HG03108 (cell line): ENCODE data around the gene NKD2.
"Not testable (repeated sequence)": the region's sequence is repeated elsewhere in the genome, so short reads cannot be mapped to it uniquely, and the experiment has no call there.

Experiments used
- ATAC-seq: cut with Tn5 transposase; IDR thresholded peaks from one replicate; pipeline ENCODE4 v1.9.1; 2021; ENCODE audit warnings: moderate library complexity; ENCODE audit not compliant: unreplicated experiment

Gene NKD2

DNA sequence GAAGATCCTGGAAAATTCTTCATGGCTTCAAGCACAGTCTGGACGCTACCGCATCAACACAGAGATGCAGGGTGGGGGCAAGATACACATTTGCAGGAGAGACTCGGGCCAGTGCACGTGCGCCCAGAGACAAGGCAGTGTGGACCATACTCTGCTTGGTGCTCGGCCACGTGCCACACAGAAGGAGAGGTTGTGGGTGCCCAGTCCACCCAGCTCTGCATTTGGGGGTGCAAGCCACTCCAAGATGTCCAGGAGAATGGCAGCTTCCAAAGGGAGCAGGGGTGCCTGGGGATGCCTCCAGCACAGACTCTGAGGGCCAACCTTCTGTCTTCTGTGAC lies 4.3 kb downstream of the NKD2 start:
- no peak for ATAC-seq

DNA sequence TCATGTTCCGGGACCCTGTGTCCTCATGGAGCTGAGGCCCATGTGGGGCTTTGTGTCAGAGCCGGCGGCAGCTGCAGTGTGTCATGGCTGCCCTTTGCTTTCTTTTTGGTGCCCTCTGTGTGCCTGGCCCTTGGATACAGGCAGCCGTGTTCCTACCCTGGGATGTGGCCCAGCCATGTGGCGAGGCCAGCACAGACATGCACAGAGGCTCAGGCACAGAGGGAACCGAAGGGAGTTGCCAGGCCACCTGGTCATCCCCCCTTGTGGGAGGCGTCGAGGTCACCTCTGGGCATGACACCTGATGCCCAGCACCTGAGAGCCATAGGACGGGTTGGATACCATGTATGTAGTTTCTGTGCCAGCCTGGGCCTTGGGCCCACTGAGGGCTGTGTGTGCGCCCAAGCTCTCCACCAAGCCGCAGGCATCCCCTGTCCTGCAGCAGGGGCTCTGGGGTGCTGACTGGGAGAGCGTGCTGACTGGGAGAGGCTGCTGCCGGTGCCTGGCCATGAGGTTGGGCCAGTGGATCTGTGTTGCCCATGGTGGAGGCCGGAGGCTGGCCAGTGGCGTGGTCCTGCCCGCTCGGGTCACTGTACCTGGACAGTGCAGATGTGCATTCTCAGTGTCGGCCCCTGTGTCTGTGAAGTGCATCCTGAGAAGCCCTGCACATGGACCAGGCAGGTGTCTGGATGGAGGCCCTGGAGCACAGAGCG lies 4.8 kb downstream of the NKD2 start:
- ATAC-seq, result no peak

DNA sequence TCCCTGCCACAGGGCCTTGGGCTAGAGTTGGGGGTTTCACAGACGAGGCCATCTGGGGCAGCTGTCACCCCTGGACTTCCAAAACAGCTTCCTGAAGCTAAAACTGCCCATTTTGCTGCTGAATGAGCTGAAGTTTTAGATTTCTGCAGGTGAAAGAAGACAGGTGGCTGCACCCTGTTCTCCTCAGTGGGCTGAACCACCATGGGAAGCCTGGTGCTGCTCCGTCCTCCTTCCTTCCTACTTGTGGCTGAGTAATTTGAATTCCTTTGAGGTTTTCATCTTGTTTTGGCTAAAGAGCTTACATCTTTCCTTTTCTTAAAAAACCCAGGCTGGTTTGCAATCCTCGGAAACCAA lies 5.3 kb downstream of the NKD2 start:
- no peak for ATAC-seq

DNA sequence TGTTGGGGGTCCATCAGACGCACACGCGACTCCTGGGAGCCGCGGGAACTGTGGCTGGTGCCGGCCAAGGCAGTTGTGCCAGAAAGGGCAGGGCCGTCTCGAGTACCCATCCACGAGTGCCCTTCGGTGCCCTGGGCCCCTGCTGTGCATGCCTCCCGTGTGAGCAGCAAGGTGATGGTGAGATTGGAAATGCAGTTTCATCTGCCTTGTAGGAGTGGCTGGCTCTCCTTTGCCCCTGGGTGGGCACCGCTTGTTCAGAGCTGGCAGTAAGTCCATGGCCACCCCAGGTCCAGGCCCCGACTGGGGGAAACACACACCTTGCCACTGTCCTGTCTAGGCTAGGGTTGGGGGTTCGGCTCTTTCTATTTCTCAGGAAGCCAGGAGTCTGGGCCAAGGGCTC lies 5.7 kb downstream of the NKD2 start:
- no peak for ATAC-seq

DNA sequence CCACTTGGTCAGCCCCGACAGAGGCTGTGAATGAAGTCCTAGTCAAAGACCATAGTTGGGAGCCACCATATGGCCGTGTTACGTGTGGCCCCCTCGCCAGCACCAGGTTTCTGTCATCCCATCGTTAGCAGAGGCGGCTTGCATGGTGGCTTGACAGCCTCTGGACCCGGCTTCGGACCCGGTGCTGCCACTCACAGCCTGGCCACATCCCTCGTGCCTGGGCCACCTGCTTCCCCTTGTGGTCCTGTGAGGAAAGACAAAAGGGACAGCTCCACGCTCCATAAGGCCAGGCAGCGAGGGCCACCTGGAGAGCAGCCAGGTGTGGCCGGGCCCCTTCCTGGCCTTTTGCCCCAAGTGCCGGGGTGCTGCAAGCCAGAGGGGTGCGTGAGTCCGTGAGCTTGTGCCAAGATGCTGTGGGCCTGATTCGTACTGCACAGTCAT lies 6.2 kb downstream of the NKD2 start:
- no peak for ATAC-seq

DNA sequence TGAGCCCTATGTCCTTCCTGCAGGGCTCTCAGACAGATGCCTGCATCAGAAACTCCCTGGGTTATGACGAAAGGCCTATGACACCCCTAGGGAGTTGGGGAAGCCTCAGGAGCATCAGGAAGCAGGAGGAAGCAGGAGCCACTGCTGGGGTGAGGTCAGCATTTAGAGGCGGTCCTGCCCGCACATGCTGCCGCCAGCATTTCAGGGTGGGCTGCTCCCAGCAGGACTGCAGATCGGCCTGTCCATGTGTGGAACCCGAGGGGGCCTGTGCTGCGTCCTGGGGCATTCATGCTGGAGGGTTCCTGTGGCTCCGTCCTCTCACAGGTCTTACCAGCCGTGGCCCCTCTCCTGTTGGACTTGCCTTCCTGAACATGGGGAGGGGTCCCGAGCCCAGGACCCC lies 6.9 kb downstream of the NKD2 start:
- no peak for ATAC-seq

DNA sequence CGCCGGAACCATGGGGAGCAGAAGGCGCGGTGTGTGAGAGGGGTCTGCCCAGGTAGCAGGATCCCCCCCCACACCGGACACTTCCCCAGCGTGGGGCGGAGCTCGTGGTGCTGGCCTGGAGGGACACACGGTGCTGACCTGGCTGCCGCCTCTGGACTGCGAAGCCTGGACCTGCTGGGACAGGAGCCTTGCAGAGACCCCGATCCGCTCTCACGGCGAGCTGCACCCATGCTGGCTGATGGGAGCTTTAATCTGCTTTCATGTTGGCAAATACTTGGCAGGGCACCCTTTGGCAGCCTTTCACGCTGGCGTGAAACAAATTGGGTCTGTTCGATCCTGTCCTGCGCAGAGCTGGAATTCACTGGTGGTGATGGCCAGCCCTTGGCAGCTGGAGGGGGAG lies 7.4 kb downstream of the NKD2 start:
- ATAC-seq, result no peak

DNA sequence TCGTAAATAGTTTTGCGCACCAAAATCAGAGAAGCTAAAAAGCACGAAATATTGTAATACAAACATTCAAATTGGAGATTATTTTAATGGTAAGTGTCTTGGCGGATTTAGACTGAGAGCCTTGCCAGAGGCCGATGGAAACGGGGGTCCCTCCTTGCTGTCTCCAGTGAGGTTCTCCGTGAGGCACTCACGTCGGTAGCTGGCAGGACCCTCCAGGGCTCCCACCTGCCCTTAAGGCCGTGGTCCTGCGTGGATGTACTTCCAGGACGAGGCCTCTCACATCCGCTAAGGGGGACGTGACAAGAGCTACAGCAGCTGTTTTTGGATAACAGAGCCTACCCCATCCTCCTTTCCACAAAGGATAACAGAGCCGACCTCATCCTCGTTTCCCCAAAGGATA lies 7.9 kb downstream of the NKD2 start:
- no peak for ATAC-seq

DNA sequence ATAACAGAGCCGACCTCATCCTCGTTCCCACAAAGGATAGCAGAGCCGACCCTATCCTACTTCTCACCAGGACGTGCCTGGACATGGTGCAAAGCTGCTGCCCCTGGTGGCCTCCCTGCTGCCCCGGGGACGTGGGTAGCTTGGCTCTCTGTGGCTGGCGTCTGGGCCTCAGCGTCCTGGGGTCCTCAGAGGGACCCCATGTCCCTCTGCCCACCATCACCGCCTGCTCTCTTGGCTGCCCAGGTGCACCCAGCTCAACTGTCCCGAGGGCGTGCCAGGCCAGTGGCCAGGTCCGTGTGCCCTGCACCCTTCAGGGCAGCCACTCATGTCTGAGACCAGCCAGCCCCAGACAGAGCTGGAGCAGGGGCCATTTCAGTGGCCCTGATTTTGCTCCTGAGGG lies 8.5 kb downstream of the NKD2 start:
- ATAC-seq, result no peak

DNA sequence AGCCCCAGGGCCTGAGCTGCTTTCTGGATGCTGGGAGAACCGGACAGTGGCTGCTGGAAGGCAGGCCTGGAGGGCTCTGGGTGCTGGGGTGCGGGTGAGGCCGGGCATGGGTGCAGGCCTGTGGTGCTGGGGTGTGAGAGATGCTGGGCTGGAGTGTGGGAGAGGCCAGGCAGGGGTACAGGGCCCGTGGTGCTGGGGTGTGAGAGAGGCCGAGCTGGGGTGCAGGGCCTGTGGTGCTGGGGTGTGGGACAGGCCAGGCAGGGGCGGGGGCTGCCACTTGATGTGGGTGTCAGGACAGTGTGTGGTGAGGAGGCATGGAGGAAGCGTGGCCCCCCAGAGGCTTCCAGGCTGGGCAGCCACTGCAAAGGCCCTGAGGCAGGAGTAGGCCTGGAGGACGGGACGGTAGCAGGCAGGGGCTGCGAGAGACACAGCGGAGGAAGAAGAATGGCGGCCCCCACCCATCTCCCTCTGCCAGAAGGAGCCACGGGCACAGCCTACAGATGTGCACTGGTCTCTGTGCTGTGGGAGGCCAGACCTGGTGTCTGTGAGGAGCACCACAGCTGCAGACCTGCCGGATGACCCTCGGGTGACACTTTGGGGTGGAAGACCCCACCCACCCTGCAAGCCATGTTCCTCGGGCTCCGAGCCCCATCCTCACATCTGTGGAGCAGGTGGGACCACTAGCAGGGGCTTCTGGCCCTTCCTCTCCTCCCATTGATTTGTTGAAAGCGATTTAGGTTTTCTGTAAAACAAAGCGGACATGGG lies 9.3 kb downstream of the NKD2 start:
- ATAC-seq, result no peak

DNA sequence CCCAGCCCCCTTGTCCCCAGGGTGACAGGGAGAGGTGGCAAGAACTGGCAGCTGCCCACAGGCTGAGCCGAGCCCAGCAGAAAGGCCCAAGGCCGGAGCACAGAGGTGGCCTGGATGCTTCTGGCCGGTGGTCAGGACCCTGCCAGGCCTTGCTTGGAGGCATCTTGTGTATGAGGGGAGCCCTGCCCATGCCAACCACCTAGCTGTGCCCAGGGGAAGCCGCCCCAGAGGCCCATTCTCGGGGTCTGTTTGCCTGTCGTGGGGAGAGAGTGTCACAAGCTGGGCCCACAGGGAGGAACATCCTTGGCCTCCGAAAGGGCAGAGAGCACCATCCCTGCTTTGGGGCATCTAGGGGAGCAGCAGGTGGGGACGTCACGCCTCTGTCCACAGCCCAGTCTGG lies 10.0 kb downstream of the NKD2 start:
- ATAC-seq, result no peak

DNA sequence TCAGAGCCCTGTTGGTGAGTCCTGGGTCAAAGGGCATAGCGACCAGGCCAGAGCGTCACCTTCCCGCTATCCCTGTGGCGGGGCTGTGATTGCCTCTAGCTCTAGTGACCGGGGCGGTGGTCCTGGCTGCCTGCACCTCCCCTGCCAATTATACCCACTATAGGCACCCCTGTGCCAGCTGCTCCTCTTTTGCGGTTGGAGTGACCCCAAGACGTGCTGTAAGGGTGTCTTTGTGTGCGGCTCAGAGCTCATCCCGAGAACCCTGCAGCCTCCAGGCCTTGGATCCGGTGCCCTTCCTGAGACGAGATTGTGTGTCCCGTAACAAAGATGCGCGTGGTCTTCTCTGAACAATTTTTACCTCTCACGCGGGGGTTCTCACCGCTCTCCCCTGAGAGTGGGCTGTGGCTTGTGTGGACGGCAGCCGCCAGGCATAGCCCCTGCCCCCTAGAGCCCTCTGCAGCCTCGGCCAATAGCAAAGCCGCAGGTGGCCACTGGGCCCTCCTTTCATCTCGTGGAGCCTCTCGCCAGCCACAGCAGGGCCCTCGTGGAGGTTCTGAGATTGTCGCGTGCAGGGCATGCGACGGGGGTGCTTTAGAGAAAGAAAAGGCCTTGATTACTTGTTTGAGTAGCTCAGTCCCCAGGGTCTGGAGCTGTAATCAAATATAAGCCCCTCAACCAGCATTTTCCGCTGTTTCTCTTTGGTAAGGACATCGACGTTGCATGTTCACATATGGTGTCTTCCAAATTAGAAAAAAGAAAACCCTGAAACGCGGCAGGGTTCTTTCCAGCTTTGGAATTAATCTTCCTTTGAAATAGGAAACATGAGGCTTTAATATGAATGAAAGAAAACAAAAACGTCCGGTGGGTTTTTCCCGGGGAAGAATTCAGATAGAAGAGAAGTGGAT lies 10.7 kb downstream of the NKD2 start:
- ATAC-seq, result no peak

DNA sequence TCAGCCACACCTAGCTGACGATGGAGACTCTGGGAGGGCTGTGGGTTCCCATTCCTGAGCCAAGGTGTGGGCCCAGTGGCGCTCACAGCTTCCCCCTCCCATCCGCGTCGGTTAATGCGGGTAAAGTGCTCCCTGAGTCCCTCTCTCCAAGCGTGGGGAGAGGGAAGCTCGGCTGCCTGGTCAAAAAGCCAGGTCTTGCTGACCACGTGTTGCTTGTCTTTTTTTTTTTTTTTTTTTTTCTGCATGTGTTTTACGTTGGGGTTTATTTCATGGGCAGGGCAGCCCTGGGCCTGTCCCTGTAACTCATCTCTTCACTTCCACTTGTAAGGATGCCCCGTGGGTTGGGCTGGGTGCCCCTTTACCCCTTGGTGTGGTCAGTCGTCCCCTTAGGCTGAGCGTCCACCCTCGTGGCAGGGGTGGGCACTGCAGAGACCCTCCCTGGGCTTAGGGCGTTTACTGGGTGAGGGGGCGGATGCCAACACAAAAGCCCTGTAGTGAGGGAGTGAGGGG lies 11.9 kb downstream of the NKD2 start:
- ATAC-seq, result no peak

DNA sequence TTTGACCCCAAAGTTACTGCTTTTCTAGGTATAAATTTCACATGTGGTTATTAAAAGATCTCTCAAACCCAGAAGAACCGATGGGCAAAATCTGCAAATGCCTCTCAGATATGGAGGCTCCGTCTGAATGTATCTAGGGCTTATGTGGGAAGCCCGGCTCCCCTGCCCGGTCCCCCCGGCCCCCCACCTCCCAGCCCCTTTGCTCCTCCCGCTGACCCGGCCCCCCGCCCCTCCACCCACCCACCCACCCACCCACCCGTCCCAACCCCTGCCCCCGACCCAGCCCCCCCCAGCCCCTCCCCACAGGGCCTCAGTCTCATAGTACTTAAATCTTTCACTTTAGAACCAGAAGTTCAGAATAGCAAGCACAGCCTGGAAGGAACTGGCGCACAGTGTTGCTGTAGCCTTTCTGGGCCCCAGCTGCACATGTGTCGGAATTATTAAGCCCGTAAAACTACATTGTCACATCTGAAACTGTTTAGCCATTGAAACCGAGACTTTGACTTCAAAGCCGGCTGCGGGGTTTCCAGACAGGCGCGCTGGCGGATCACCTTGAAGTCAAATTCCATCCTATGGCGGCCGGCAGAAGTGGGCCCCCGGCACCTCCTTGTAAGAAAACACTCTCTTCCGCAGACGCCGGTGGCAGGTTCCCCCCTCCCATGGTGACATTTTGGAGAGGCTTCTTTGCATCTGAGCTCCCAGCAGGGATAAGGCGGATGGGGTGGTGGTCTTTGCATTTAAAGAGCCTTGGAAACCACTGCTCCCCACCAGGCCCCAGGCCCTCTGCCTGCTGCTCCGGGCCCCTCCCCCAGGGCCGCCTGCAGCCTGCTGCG lies 12.8 kb downstream of the NKD2 start:
- no peak for ATAC-seq

DNA sequence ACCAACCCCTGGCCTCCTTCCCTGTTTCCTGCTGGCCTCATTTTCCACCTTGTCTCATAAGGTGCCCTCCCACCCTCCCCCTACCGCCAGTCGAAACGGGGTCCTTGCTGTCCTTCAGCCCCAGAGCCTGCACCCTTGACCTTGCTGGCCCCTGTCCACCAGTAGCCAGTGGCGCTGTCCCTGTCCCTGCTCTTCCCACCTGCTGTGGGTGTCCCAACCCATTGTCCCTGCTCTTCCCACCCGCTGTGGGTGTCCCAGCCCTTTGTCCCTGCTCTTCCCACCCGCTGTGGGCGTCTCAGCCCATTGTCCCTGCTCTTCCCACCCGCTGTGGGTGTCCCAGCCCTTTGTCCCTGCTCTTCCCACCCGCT lies 13.4 kb downstream of the NKD2 start:
- ATAC-seq, result not testable (repeated sequence)

DNA sequence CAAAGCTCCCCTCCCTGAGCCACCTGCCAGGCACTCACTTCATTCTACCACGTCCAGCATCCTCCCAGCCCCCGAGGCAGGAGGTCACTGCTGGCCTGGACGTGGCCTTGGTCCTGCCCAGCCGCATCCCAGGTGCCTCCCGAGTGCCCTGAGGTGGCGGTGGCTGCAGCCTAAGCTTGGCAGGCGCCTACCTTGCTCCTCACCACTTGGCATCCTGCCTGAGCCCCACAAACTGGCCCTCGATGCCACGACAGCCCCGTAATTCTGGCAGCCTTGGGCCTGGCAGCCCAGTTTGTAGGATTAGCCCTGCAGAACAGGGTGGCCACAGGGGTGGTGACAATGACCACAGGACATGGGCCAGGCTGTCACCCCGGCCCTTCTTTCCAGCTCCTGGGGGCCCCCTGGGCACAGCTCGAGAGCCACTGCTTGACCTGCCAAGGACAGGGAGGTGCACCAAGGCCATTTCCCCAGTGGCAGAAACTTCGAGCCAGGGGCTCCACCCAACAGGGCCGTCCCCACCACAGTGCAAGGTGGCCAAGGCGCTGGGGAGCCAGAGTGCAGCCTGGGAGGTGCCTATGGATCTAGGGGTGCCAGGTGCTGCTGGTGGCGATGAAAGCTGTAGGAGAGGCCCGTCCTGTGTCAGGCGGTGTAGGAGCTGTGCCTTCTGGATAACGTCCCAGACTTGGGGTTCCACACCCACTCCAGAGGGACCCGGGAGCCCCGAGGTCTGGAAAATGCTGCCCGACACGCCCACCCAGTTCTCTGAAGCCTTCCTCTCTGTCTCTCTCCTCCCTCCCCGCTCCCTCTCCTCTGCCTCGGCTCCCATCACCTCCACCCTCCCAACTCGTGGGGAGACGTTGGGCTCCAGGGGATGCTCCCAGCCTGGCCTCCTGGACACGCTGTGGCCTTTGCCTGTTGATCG lies 18.4 kb downstream of the NKD2 start:
- no peak for ATAC-seq

DNA sequence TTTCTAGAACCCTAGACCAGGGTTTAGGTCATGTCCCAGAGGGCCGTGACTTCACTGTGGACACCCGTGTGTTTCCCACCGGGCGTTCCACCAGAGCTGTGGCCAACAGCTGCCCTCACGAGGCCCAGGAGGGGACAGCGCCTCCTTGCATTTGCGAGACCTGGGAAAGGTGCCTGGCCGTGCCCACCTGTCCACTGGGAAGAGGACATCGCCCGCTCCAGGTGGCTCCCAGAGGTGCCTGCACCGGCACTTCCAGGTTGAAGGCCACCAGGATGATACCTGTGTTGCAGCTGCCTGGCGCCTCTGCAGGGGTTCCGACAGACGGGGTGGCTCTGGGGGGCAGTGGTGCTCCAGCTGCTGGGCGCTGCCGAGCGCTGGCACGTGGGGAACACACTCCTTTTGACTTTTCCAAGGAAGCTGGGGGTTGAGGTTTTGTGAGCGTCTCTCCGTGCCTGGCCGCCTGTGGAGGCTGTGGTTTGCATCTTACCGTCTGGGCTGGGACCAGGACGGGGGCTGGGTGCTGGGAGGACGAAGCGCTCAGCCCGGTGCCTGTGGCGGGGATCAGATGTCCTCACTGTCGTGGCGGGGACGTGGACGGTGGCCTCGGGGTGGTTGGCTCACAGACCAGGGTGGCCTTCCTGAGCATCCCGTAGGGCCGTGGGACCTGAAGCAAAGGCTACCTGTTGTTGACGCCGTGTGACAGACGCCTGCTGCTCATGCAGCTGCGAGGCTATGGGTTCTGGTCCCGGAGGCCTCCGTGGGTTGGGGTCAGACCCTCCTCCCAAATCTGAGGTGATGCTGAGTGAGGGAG lies 19.2 kb downstream of the NKD2 start:
- ATAC-seq, result no peak

DNA sequence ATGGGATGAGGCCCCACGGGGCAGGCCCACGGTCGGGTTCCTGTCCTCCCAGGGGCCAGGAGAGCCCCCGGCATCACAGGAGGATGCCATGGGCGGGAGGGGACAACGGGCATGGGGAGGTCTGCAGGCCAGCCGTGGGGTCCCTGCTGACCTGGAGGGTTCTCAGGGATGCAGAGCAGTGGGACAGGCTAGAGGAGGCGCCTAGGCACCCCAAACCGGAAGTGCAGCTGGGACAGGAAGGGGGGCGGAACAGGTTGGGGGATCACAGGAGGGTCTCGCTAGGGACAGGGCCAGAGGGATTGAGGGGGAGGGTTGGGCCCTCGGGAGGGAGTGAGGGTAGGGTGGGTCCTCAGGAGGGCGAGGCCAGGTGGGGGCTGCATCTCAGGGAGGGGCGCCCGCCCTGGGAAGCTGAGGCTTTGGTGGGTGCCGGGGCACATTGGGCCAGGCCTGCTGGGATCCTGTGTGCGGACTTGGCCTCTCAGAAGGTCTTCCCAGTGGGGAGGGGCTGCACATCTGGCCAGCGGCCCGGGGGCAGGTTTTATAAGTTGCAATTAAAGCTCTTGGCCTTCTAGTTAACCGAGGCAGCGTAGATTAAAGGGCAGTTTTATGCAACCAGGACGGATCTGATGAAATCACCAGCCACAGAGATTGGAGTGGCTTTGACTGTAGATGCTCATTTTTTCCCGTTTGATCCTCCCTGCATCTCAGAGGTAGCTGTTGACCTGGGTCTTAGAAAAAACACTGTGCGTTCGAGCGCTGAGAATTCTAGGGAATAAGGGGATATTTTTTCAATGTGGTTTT lies 20.1 kb downstream of the NKD2 start:
- ATAC-seq, result no peak
